Sigmoid colon (tissue), 4 donors: ENCODE results near the gene NADSYN1.

Source experiments
- EP300 ChIP-seq, 4 donors: sonication (generic); formaldehyde crosslinking; IDR thresholded peaks; one replicate each; pipeline ENCODE4 v1.6.1; 2017; ENCODE audit warnings: antibody characterized with exemption in 4 of 4
- POLR2A ChIP-seq, 2 donors: fragments of 450-650 bp; IDR thresholded peaks; one replicate each; pipeline ENCODE4 v1.6.1; 2016; ENCODE audit warnings: antibody characterized with exemption in 2 of 2, mild to moderate bottlenecking in 2 of 2, moderate library complexity in 2 of 2
- TF ChIP-seq, protein P1 (sequence below), 4 experiments: fragments of 450-650 bp in 3 of 4; fragments of 200-600 bp in 1 of 4; IDR thresholded peaks; one replicate each; pipeline ENCODE4 v1.5.1; 2016 to 2019; ENCODE audit warnings: antibody characterized with exemption in 4 of 4, mild to moderate bottlenecking in 3 of 4, moderate library complexity in 2 of 4

DNA sequence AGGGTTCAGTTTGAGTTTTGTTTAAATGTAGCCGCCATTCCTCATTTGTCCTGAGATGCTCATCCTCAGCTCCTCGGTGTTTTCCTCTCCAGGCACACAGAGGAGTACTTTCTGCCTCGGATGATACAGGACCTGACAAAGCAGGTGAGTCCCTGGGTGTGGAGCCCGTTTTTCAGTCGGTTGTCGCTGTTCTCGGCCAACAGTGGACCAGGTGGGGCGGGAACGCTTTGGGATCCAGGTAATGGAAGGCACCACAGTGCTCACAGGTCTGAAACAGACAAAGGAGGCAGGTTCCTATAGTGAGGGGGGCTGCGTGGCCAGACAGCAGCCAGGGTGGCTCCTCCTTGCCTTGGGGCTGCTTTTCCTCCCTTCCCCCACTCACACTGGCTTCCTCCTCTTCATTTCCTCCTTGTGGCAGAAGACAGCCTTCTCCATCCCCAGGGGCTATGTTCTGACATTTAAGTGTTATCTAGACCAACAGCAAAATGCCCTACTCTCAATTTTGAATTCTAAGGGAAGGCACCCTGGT lies 19.4 kb downstream of the NADSYN1 start:
- TF ChIP-seq, protein P1, sequence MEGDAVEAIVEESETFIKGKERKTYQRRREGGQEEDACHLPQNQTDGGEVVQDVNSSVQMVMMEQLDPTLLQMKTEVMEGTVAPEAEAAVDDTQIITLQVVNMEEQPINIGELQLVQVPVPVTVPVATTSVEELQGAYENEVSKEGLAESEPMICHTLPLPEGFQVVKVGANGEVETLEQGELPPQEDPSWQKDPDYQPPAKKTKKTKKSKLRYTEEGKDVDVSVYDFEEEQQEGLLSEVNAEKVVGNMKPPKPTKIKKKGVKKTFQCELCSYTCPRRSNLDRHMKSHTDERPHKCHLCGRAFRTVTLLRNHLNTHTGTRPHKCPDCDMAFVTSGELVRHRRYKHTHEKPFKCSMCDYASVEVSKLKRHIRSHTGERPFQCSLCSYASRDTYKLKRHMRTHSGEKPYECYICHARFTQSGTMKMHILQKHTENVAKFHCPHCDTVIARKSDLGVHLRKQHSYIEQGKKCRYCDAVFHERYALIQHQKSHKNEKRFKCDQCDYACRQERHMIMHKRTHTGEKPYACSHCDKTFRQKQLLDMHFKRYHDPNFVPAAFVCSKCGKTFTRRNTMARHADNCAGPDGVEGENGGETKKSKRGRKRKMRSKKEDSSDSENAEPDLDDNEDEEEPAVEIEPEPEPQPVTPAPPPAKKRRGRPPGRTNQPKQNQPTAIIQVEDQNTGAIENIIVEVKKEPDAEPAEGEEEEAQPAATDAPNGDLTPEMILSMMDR (IDR thresholded peaks at IDR 0.05): no peak
- TF ChIP-seq POLR2A (IDR thresholded peaks at IDR 0.05) (no peak), EP300 (IDR thresholded peaks at IDR 0.05) (no peak)
